Liver (tissue), 9 donors: Measurements from ENCODE around the gene RAB29. TPM values are rescaled to one million over a fixed set of nuclear protein-coding genes. Genes with fewer than 3 reads are reported as not detected.
"Not testable (repeated sequence)": the region's sequence is repeated elsewhere in the genome, so short reads cannot be mapped to it uniquely, and the experiment has no call there.

ENCODE experiments used
- DNase-seq: peaks from one replicate; pipeline ENCODE4 v3.0.0-alpha.2; 2017; ENCODE audit warnings: low spot score
- H3K27ac ChIP-seq, 2 donors: one replicate each; pipeline ENCODE4 v1.7.0; 2013; ENCODE audit warnings: inconsistent platforms in 2 of 2, low read length in 2 of 2, control low read depth in 1 of 2, low read depth in 1 of 2, mild to moderate bottlenecking in 1 of 2
- H3K27me3 ChIP-seq, 4 donors: one replicate each; pipeline versions ENCODE4 v1.6.1 to v1.7.0; 2013; ENCODE audit warnings: low read length in 3 of 4, inconsistent platforms in 1 of 4, mild to moderate bottlenecking in 1 of 4, moderate library complexity in 1 of 4; ENCODE audit not compliant: control insufficient read depth in 4 of 4, insufficient read depth in 4 of 4
- H3K36me3 ChIP-seq, 4 donors: one replicate each; pipeline versions ENCODE4 v1.6.1 to v1.7.0; 2013; ENCODE audit warnings: low read length in 3 of 4, mild to moderate bottlenecking in 3 of 4, low read depth in 1 of 4, moderate library complexity in 1 of 4; ENCODE audit not compliant: control insufficient read depth in 4 of 4, insufficient read depth in 3 of 4
- H3K4me1 ChIP-seq, 4 donors: one replicate each; pipeline versions ENCODE4 v1.6.1 to v1.7.0; 2013; ENCODE audit warnings: low read length in 3 of 4, mild to moderate bottlenecking in 3 of 4, moderate library complexity in 1 of 4; ENCODE audit not compliant: control insufficient read depth in 4 of 4, insufficient read depth in 4 of 4
- H3K4me3 ChIP-seq, 3 donors: one replicate each; pipeline versions ENCODE4 v1.6.1 to v1.7.0; 2013; ENCODE audit warnings: low read length in 3 of 3, control low read depth in 1 of 3, low read depth in 1 of 3, mild to moderate bottlenecking in 1 of 3
- H3K9ac ChIP-seq, 2 donors: one replicate each; pipeline ENCODE4 v1.7.0; 2013; ENCODE audit warnings: low read length in 2 of 2, mild to moderate bottlenecking in 2 of 2, moderate library complexity in 2 of 2, control low read depth in 1 of 2, low read depth in 1 of 2
- H3K9me3 ChIP-seq, 4 donors: one replicate each; pipeline versions ENCODE4 v1.6.1 to v1.7.0; 2013; ENCODE audit warnings: low read length in 3 of 4; ENCODE audit not compliant: control insufficient read depth in 4 of 4
- EGR1 ChIP-seq, 2 donors: IDR thresholded peaks; 2 replicates each; pipeline ENCODE4 v1.6.1; 2016 to 2018; ENCODE audit warnings: antibody characterized with exemption in 2 of 2, low read depth in 2 of 2
- FOXA1 ChIP-seq: IDR thresholded peaks from 2 replicates; pipeline ENCODE4 v1.6.1; 2016; ENCODE audit warnings: antibody characterized with exemption
- FOXA2 ChIP-seq: IDR thresholded peaks from 2 replicates; pipeline ENCODE4 v1.6.1; 2016; ENCODE audit warnings: antibody characterized with exemption
- GABPA ChIP-seq, 2 donors: IDR thresholded peaks in 1 of 2; conservative IDR thresholded peaks in 1 of 2; 2 replicates each; pipeline ENCODE4 v1.6.1; 2016; ENCODE audit warnings: antibody characterized with exemption in 2 of 2, mild to moderate bottlenecking in 1 of 2, moderate library complexity in 1 of 2
- HNF4A ChIP-seq, 2 donors: conservative IDR thresholded peaks; 2 replicates each; pipeline ENCODE4 v1.6.1; 2016; ENCODE audit warnings: antibody characterized with exemption in 2 of 2, mild to moderate bottlenecking in 2 of 2
- HNF4G ChIP-seq: IDR thresholded peaks from 2 replicates; pipeline ENCODE4 v1.6.1; 2016; ENCODE audit warnings: antibody characterized with exemption
- JUND ChIP-seq, 2 donors: IDR thresholded peaks; 2 replicates each; pipeline ENCODE4 v1.6.1; 2016; ENCODE audit warnings: antibody characterized with exemption in 2 of 2
- MAX ChIP-seq: IDR thresholded peaks from 2 replicates; pipeline ENCODE4 v1.6.1; 2016; ENCODE audit warnings: antibody characterized with exemption
- NR2F2 ChIP-seq: IDR thresholded peaks from 2 replicates; pipeline ENCODE4 v1.6.1; 2016; ENCODE audit warnings: antibody characterized with exemption
- RAD21 ChIP-seq, 2 donors: IDR thresholded peaks; 2 replicates each; pipeline ENCODE4 v1.6.1; 2016; ENCODE audit warnings: antibody characterized with exemption in 2 of 2, mild to moderate bottlenecking in 2 of 2
- REST ChIP-seq: IDR thresholded peaks from 2 replicates; pipeline ENCODE4 v1.6.1; 2016; ENCODE audit warnings: antibody characterized with exemption, mild to moderate bottlenecking
- RXRA ChIP-seq, 2 donors: IDR thresholded peaks; 2 replicates each; pipeline ENCODE4 v1.6.1; 2017 to 2018; ENCODE audit warnings: antibody characterized with exemption in 2 of 2, mild to moderate bottlenecking in 1 of 2
- SP1 ChIP-seq: IDR thresholded peaks from 2 replicates; pipeline ENCODE4 v1.6.1; 2018; ENCODE audit warnings: antibody characterized with exemption, mild to moderate bottlenecking
- TAF1 ChIP-seq: conservative IDR thresholded peaks from 2 replicates; pipeline ENCODE4 v1.6.1; 2016; ENCODE audit warnings: antibody characterized with exemption, mild to moderate bottlenecking
- YY1 ChIP-seq: IDR thresholded peaks from 2 replicates; pipeline ENCODE4 v1.6.1; 2016; ENCODE audit warnings: antibody characterized with exemption, mild to moderate bottlenecking
- ZBTB33 ChIP-seq: IDR thresholded peaks from 2 replicates; pipeline ENCODE4 v1.6.1; 2016; ENCODE audit warnings: antibody characterized with exemption
- WGBS: extraction: QIAGEN DNeasy Blood & Tissue Kit; methylation state at CpG from one replicate; pipeline ENCODE4 v1.1.7; 2013; 5-methylcytosine and 5-hydroxymethylcytosine counted together
- polyA plus RNA-seq, 2 donors: library from polyadenylated mRNA; stranded (reverse) in 1 of 2; unstranded in 1 of 2; fragments of 200-250 nt in 1 of 2; fragments of >200 nt in 1 of 2; fragmentation: Nextera tagmentation in 1 of 2; extraction: Ambion mirVana in 1 of 2; gene quantifications; one replicate each; pipeline versions ENCODE4 v1.2.1 to v1.2.3, GENCODE V29; 2013 to 2015
- total RNA-seq, 2 donors: library from RNA; depleted of rRNA; stranded (reverse); fragments of >200 nt; gene quantifications; one replicate each; pipeline ENCODE4 v1.2.3, GENCODE V29; 2014
- donor health status: healthy.
- donor health status: healthy.
- donor health status: healthy.
- donor health status: healthy.
- donor health status: healthy.

The RAB29 gene
- total and polyA plus RNA-seq, 4 donors: 11.0 to 25.0 (median 16.0) TPM

GRCh38 chr1:205726619-205727125 is 48.6 kb downstream of the RAB29 start (continued):
- TF ChIP-seq REST: peak; percentile 66

- Histone ChIP-seq H3K4me1 (peaks cover 5 to 41% (median 32%) of the 10 kb centered on the region in 4 donors), H3K27ac (peak overlapping the region; percentile 89), H3K9me3 (no peaks in the 10 kb centered on the region), H3K4me3 (no peak overlapping the region), H3K36me3 (peaks cover 0 to 10% (median 3%) of the 10 kb centered on the region in 4 donors), H3K27me3 (no peaks in the 10 kb centered on the region), H3K9ac (peak overlapping the region in 1 of 2 donors; percentile 36)
- WGBS: 34% methylated on average over 1 of the region's 1 CpG
- DNase-seq: no peak
- TF ChIP-seq MAX (no peak), GABPA (IDR thresholded peaks at IDR 0.05 in 1 of 2, conservative IDR thresholded peaks at IDR 0.05 in 1 of 2) (no peak), HNF4A (conservative IDR thresholded peaks at IDR 0.05) (peak in 1 of 2 donors; percentile 29)
Observed at GRCh38 chr1:205725514-205725913, 49.8 kb downstream of the RAB29 start.

- not testable (repeated sequence) for DNase-seq, H3K9ac ChIP-seq, H3K27ac ChIP-seq, H3K9me3 ChIP-seq, H3K4me3 ChIP-seq, H3K27me3 ChIP-seq
- peaks cover 2 to 30% (median 19%) of the 10 kb centered on the region in 4 donors for H3K36me3 ChIP-seq
- 100% methylated on average over 2 of the region's 2 CpGs for WGBS
- H3K4me1 ChIP-seq: peaks cover 6 to 34% (median 21%) of the 10 kb centered on the region in 4 donors
Observed at GRCh38 chr1:205720740-205721139, 54.5 kb downstream of the RAB29 start.

- Histone ChIP-seq H3K4me3 (no peak overlapping the region), H3K27ac (no peak overlapping the region), H3K36me3 (peaks cover 2 to 37% (median 19%) of the 10 kb centered on the region in 4 donors), H3K4me1 (peaks cover 5 to 37% (median 23%) of the 10 kb centered on the region in 4 donors), H3K27me3 (no peaks in the 10 kb centered on the region), H3K9me3 (no peaks in the 10 kb centered on the region), H3K9ac (no peak overlapping the region)
- TF ChIP-seq YY1: no peak
- TF ChIP-seq MAX: no peak
- TF ChIP-seq JUND (IDR thresholded peaks at IDR 0.05): no peak
- TF ChIP-seq TAF1: no peak
- no peak for TF ChIP-seq SP1
- no peak for TF ChIP-seq FOXA2
- TF ChIP-seq ZBTB33: no peak
- no peak for TF ChIP-seq HNF4A (conservative IDR thresholded peaks at IDR 0.05)
- no peak for TF ChIP-seq NR2F2
- no peak for TF ChIP-seq RAD21 (IDR thresholded peaks at IDR 0.05)
- TF ChIP-seq RXRA (IDR thresholded peaks at IDR 0.05): no peak
- TF ChIP-seq HNF4G: no peak
- no peak for TF ChIP-seq EGR1 (IDR thresholded peaks at IDR 0.05; ENCODE audit: low read depth in 2 of 2)
- TF ChIP-seq GABPA (IDR thresholded peaks at IDR 0.05 in 1 of 2, conservative IDR thresholded peaks at IDR 0.05 in 1 of 2): no peak
- TF ChIP-seq REST: no peak
- no peak for TF ChIP-seq FOXA1
- DNase-seq: no peak
Observed at GRCh38 chr1:205719762-205720161, 55.5 kb downstream of the RAB29 start.
